T-helper 1 cell (primary cell): ENCODE data around the gene TRAPPC2.

ENCODE experiments used
- DNase-seq, 5 donors: peaks; one replicate each; pipeline ENCODE4 v3.0.0-alpha.2; 2012 to 2020

Gene TRAPPC2

GRCh38 chrX:13664020-13664419 is 70.4 kb downstream of the TRAPPC2 start:
- no peak for DNase-seq

GRCh38 chrX:13662355-13662791 is 72.0 kb downstream of the TRAPPC2 start:
- no peak for DNase-seq
